HL-60 (cell line): ENCODE data around the gene KRT15.

Experiments used
- GABPA ChIP-seq: IDR thresholded peaks from 2 replicates; pipeline ENCODE4 v1.6.1; 2012; ENCODE audit warnings: low read depth
- POLR2AphosphoS5 ChIP-seq: IDR thresholded peaks from 2 replicates; pipeline ENCODE4 v1.6.1; 2012; ENCODE audit warnings: low read depth
- SPI1 ChIP-seq: IDR thresholded peaks from 2 replicates; pipeline ENCODE4 v1.6.1; 2012; ENCODE audit warnings: low read depth, mild to moderate bottlenecking, borderline replicate concordance
- TF ChIP-seq, protein P1 (sequence below): IDR thresholded peaks from one replicate; pipeline ENCODE4 v1.5.1; 2011; ENCODE audit warnings: low read length, control low read depth, inconsistent platforms; ENCODE audit not compliant: insufficient read depth
- TF ChIP-seq, protein P2 (sequence below): IDR thresholded peaks from 2 replicates; pipeline ENCODE4 v1.6.1; 2012; ENCODE audit warnings: low read depth; ENCODE audit not compliant: insufficient replicate concordance

DNA sequence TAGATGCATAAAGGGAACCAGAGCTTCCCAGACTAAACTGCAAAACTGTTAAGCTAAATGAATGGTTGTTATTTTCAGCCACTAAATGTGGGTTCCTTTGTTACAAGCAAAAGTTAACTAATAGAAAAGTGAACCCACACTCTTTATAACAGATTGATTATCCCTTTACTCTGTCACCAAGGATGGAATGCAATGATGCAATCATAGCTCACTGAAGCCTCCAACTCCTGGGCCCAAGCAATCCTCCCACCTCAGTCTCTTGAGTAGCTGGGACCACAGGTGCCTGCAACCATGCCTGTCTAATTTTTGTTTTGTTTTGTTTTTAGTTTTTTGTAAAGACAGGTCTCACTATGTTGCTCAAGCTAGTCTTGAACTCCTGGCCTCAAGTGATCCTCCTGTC is 46.6 kb upstream of the KRT15 start:
- TF ChIP-seq, protein P1, sequence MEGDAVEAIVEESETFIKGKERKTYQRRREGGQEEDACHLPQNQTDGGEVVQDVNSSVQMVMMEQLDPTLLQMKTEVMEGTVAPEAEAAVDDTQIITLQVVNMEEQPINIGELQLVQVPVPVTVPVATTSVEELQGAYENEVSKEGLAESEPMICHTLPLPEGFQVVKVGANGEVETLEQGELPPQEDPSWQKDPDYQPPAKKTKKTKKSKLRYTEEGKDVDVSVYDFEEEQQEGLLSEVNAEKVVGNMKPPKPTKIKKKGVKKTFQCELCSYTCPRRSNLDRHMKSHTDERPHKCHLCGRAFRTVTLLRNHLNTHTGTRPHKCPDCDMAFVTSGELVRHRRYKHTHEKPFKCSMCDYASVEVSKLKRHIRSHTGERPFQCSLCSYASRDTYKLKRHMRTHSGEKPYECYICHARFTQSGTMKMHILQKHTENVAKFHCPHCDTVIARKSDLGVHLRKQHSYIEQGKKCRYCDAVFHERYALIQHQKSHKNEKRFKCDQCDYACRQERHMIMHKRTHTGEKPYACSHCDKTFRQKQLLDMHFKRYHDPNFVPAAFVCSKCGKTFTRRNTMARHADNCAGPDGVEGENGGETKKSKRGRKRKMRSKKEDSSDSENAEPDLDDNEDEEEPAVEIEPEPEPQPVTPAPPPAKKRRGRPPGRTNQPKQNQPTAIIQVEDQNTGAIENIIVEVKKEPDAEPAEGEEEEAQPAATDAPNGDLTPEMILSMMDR = no peak
- TF ChIP-seq POLR2AphosphoS5 = no peak
- no peak for TF ChIP-seq GABPA
- TF ChIP-seq, protein P2, sequence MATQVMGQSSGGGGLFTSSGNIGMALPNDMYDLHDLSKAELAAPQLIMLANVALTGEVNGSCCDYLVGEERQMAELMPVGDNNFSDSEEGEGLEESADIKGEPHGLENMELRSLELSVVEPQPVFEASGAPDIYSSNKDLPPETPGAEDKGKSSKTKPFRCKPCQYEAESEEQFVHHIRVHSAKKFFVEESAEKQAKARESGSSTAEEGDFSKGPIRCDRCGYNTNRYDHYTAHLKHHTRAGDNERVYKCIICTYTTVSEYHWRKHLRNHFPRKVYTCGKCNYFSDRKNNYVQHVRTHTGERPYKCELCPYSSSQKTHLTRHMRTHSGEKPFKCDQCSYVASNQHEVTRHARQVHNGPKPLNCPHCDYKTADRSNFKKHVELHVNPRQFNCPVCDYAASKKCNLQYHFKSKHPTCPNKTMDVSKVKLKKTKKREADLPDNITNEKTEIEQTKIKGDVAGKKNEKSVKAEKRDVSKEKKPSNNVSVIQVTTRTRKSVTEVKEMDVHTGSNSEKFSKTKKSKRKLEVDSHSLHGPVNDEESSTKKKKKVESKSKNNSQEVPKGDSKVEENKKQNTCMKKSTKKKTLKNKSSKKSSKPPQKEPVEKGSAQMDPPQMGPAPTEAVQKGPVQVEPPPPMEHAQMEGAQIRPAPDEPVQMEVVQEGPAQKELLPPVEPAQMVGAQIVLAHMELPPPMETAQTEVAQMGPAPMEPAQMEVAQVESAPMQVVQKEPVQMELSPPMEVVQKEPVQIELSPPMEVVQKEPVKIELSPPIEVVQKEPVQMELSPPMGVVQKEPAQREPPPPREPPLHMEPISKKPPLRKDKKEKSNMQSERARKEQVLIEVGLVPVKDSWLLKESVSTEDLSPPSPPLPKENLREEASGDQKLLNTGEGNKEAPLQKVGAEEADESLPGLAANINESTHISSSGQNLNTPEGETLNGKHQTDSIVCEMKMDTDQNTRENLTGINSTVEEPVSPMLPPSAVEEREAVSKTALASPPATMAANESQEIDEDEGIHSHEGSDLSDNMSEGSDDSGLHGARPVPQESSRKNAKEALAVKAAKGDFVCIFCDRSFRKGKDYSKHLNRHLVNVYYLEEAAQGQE = no peak
- TF ChIP-seq SPI1 = no peak
